Fibroblast of lung (primary cell): ENCODE measurements around the gene SHQ1.

ENCODE experiments used
- CTCF ChIP-seq, 2 donors: IDR thresholded peaks in 1 of 2; conservative IDR thresholded peaks in 1 of 2; 1 replicate in 1 of 2; 2 replicates in 1 of 2; pipeline ENCODE4 v1.5.1; 2011 to 2012; ENCODE audit warnings: low read length in 2 of 2, control low read depth in 1 of 2, inconsistent platforms in 1 of 2, low read depth in 1 of 2, mild to moderate bottlenecking in 1 of 2
- EZH2 ChIP-seq: IDR thresholded peaks from 2 replicates; pipeline ENCODE4 v1.5.1; 2012; ENCODE audit warnings: low read length, control low read depth, mild to moderate bottlenecking; ENCODE audit errors: missing control alignments

- TF ChIP-seq CTCF (conservative IDR thresholded peaks at IDR 0.05 in 1 of 2, IDR thresholded peaks at IDR 0.05 in 1 of 2; ENCODE audit: low read depth in 1 of 2, low read length in 2 of 2) (no peak), EZH2 (no peak)
Observed at GRCh38 chr3:72725229-72725628, 123.0 kb downstream of the SHQ1 start.
